Heart left ventricle (tissue), 13 donors: Measurements from ENCODE around the gene FNBP1.
"Not testable (repeated sequence)": the region's sequence is repeated elsewhere in the genome, so short reads cannot be mapped to it uniquely, and the experiment has no call there.

Experiments
- POLR2A ChIP-seq, 2 donors: fragments of 450-650 bp; IDR thresholded peaks; one replicate each; pipeline ENCODE4 v1.6.1; 2017; ENCODE audit warnings: antibody characterized with exemption in 2 of 2, mild to moderate bottlenecking in 2 of 2, moderate library complexity in 2 of 2
- TF ChIP-seq, protein P1 (sequence below), 12 donors: fragments of 200-600 bp; sonication (generic) in 4 of 12; IDR thresholded peaks; one replicate each; pipeline versions ENCODE4 v1.5.0 to v1.8.0; 2018 to 2022; ENCODE audit warnings: antibody characterized with exemption in 12 of 12, mild to moderate bottlenecking in 5 of 12
- donor health status: ischemic (EF 13 %, LVEDD 7.1; RV severe dilation, severe dysfunction).
- donor health status: DM: no; HTN: yes; CAD: no.
- donor health status: DM: no; HTN: no; CAD: no.
- donor health status: ischemic (EF 25% LVEDD 6.9; RV normal size, moderate dysfunction).
- donor health status: ischemic (EF 25% LVEDD 5.7; RV mildly dilated, moderate dysfunction).
- donor health status: ischemic (EF 35%, LVEDD 5.7; RV mildly dilated, moderate dysfunction).
- donor health status: nonischemic (EF 11% LVEDD 7.7; RV severe dilation, severe dysfunction).
- donor health status: DM: yes; HTN: yes; CAD: no.
- donor health status: PGD.
- donor health status: ischemic (EF 29% LVEDD 5.4; RV normal size, mild dysfunction).
- donor health status: nonischemic (EF 23%, LVEDD 6.1; RV moderate dilation, normal function).

DNA sequence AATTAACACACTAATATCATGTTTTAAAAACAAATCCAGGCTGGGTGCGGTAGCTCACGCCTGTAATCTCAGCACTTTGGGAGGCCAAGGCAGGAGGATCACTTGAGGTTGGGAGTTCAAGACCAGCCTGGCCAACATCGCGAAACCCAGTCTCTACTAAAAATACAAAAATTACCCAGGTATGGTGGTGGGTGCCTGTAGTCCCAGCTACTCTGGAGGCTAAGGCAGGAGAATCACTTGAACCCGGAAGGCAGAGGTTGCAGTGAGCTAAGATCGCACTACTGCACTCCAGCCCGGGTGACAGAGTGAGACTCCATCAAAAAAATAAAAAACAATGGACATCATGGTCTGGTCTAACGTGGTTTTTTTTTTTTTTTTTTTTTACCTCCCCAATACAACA, 25.5 kb downstream of the FNBP1 start:
- TF ChIP-seq, protein P1, sequence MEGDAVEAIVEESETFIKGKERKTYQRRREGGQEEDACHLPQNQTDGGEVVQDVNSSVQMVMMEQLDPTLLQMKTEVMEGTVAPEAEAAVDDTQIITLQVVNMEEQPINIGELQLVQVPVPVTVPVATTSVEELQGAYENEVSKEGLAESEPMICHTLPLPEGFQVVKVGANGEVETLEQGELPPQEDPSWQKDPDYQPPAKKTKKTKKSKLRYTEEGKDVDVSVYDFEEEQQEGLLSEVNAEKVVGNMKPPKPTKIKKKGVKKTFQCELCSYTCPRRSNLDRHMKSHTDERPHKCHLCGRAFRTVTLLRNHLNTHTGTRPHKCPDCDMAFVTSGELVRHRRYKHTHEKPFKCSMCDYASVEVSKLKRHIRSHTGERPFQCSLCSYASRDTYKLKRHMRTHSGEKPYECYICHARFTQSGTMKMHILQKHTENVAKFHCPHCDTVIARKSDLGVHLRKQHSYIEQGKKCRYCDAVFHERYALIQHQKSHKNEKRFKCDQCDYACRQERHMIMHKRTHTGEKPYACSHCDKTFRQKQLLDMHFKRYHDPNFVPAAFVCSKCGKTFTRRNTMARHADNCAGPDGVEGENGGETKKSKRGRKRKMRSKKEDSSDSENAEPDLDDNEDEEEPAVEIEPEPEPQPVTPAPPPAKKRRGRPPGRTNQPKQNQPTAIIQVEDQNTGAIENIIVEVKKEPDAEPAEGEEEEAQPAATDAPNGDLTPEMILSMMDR (IDR thresholded peaks at IDR 0.05): not testable (repeated sequence)
- TF ChIP-seq POLR2A (IDR thresholded peaks at IDR 0.05): not testable (repeated sequence)
